Activated T-helper 1 cell treated with Interleukin-2 at 50 U/mL for 16 hours (primary cell): ENCODE measurements around the gene NDRG2.
A peak's percentile ranks its signal among the peaks of the same experiment; 100 is the strongest.
"Not testable (repeated sequence)": the region's sequence is repeated elsewhere in the genome, so short reads cannot be mapped to it uniquely, and the experiment has no call there.

ENCODE experiments used
- DNase-seq: peaks from one replicate; pipeline ENCODE4 v3.0.0-alpha.2; 2020; ENCODE audit warnings: low read depth

Gene NDRG2

DNA sequence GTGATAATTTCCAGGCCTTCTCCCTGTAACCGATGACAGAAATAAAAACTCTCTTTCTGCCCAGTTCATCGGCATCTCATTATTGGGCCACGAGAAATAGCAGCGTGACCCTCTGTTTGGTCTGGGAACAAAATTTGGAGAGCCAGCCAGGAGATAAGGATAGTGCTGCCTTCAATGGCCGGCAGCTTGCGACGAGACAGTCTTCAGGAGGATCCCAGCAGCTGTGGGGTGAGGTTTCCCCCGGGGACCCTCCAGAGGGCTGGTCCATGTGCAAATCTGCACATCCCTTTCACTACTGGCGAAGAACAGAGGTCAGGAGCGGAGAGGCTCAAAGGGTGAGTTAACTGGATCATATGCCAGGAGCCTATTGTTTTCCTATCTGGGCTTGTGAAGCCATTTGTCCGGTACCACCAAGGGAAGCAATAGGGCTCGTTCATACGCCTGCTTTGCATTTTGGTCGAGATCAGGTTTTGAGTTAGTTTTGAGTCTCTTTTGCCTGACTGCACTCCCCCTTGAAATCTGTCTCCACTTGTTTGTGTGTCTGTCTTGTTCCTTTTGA is 21.0 kb downstream of the NDRG2 start:
- no peak for DNase-seq

DNA sequence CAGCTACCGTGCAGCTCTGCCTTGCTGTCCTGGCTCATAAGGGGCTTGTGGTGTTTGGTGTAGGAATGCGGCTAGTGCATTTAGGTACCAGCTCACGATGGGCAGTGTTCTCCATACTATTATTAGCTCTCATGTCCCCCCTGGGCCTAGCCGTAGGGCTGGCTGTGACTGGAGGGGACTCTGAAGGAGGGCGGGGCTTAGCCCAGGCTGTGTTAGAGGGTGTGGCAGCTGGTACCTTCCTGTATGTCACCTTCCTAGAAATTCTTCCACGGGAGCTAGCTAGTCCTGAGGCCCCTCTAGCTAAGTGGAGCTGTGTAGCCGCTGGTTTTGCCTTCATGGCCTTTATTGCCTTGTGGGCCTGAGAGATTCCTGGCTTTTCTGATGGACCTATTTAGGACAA is 23.6 kb downstream of the NDRG2 start:
- DNase-seq, result no peak

DNA sequence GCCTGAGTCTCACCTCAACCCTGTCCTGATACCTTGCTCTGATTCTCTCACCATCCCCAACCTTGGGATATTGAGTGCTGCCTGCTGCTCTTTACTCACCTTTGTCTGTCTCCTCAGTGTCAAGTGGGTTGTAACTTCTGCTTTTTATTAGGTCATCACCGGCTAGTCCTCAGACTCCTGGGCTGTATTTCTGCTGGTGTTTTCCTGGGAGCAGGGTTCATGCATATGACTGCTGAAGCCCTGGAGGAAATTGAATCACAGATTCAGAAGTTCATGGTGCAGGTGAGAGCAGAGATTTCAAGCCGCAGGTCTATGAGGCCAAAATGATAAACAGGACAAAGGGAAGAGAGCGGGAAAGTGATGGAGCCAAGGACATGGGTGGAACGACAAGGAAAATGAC is 25.3 kb downstream of the NDRG2 start:
- DNase-seq, result no peak

DNA sequence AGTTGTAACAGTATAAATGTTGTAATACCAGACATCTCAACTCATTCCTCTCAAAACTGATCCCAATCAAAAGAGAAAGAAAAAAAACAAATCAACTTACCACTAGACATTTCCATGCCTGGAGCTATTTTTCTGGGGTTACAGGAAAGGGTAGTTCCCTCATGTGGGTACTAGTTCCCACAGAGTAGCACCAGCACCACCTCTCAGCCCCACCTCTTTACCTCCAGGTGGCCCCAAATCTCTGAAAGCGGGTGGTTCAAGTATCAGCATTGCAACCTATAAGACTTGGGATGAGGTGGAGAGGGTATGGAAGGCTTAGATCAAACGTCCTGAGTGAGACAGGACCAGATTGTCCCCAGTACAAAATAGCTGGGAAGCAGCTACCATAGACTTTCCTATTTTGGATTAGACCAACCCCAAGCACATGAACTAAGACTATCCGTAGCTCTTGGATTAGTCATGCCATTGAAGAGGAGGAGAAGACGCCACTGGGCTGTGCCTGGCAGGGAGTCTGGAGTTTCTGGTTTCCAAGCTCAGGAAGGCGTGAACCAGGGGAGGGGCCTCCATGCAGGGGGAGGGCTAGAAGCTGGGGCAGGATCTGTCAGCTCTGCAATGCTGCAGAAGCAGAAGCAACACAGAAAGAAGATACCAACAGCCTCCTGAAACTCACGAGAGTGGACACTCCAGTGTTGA is 26.0 kb downstream of the NDRG2 start, which contains the start of gene SLC39A2:
SLC39A2 (plus strand) TSS at position 620 of the 693 bp plus-strand sequence. CDS start 154 bp downstream, outside the sequence.
- DNase-seq, result no peak

DNA sequence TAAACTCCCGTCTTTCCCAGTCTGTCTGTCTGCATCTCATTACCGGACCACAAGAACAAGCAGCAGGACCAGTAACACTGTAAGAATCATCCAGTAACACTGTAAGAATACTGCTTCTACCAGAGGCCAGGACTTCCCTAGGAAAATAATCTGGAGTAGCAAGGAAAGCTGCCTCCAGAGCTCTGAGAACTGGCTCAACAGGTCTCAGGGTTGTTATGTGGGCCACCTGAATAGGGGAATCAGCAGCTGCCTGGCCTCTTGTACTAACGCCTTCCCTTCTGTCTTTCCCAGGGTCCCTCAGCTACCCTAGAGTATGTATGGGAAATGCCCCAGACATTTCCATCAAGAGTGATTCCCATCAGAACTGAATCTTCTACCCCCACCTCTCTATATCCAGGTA is 26.7 kb downstream of the NDRG2 start:
- no peak for DNase-seq

DNA sequence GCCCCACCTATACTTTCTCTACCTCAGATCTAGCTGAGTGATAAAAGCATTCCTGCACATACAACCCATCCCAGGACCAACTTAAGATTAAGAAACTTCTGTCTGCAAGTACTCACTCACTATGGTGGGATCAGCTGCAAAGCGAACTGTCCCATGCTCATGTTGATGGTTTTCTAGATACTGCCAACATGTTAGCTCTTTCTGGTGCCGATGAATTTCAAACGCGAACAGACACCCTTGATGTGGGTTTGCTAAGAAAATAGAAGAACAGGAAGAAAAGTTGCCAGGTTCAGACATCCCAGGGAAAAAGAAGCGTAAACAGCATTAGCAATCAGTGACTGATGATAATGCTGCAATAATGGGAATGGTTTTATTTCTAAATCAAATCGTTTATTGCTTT is 27.3 kb downstream of the NDRG2 start:
- no peak for DNase-seq

DNA sequence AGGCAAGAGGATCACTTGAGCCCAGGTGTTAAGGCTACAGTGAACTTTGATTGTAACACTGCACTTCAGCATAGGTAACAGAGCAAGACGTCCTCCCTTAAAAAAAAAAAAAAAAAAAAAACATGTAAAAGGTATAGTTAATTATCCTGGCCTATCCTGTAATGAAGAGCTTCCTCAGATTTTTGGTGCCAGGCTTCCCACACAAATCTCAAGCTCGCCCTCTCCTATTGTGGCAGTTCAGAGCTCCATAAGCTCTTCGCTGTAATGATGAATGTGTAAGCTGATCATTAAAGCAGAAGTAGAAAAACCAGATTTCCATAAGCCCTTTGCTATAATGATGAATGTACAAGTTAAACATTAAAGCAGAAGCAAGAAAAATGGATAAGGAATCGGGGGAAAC is 27.7 kb downstream of the NDRG2 start:
- no peak for DNase-seq

DNA sequence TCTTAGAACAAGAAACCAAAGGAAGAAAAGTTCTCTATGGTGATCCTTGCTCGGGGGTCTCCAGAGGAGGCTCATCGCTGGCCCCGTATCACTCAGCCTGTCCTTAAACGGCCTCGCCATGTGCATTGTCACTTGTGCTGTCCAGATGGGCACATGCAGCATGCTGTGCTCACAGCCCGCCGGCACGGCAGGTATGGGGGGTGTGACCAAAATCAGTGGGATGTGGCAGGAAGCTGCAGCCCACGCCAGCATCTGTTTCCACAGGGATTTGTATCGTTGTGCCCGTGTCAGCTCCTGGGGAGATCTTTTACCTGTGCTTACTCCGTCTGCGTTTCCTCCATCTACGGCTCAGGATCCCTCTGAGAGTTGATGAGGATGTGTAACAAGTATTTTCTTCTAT is 28.3 kb downstream of the NDRG2 start:
- no peak for DNase-seq

DNA sequence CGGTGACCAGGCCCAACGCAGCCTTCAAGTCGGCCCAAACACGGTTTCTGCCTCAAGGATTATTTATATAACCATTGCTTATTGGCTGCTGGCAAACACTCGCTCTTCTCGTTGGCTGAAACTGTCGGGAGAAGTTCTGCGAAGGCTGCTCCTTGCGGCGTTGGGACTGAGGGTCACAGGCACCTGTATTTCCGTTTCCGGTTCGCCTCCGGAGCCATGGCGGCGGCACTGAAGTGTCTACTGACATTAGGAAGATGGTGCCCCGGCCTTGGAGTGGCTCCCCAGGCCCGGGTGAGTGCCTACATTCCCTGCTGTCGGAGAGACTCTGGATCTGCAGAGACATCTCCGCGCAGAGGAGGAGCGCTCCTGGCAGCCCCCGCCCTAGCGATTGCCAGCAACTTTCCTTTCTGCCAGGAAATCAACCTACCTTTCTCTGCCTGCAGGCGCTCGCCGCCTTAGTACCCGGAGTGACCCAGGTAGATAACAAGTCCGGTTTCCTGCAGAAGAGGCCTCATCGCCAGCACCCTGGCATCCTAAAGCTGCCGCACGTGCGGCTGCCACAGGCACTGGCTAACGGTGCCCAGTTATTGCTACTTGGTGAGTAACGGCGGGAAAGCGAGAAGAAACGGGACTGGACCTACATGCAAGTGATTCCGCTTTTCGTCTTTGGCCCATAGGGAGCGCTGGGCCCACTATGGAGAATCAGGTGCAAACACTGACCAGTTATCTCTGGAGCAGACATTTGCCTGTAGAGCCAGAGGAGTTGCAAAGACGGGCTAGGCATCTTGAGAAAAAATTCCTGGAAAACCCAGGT is 34.9 kb downstream of the NDRG2 start, which contains the start of gene METTL17:
METTL17 (plus strand) TSS at position 194 of the 814 bp plus-strand sequence; CDS start at position 217, 23 bp downstream.
- DNase-seq, result peak; percentile 77

DNA sequence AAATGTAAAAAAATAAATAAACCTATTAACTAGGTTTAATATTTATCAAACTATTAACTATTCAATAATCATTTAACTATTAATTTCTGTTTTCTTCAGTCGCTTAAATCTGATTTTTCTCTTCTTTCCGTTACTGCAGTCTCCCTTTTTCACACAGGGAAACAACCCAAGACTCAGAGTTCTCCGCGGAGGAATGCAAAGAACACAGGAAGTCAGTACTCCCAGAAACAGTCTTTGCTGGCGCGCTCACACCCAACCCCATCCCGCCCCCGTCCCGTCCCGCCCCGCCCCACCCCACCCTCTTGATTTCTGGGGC is 35.4 kb downstream of the NDRG2 start:
- DNase-seq, result no peak

DNA sequence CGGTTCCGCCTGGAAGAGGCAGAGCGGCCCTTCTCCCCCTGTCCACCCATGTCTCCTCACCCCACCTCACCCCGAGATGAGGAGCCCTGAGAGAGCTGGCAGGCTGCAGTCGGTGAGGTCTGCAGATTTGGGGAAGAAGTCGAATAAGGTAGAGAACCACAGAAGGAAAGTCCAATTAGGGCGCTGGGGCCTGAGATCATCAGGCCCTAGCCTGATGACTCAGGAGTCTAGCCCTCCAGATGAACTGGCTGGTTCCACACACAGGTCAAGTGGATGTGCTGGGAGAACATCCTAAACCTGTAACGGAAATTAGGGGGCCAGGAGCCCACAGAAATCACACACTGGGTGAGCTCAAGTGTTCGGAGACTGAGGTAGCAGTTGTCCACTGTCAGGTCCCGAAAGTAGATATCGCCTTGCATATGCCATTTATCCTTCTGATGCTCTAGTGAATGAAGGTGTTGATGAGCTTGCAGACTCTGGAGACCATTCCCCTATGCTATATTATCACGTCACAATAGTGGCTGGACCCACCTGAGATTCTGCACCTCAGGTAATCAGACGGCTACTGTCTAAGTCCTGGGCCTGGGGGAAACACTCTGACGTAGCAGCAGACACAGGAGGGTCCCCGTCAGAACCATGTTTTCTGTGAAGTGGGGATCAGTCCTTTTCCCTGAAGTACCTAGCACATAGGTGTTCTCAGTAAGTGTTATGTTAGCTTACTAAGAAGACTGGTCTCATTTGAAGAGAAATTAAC is 36.0 kb downstream of the NDRG2 start:
- DNase-seq, result no peak

DNA sequence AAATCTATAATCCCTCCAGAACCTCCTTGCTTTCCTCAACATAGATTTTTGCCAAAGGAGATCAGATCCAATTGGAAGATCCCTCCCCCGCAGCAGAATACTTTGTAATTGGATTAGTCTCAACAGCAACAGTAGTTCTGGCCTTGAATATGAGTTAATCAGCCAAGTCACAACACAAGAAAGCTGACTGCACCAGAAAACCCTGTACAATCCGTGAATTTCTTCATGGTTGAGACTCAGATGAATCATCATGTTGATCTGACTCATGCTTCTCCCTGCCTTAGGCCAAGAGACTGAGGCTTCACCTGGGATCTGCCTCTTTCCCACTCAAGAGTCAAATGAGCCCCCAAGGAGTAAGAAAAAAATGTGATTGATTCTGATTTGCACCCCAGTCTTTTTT is 38.0 kb downstream of the NDRG2 start:
- no peak for DNase-seq

DNA sequence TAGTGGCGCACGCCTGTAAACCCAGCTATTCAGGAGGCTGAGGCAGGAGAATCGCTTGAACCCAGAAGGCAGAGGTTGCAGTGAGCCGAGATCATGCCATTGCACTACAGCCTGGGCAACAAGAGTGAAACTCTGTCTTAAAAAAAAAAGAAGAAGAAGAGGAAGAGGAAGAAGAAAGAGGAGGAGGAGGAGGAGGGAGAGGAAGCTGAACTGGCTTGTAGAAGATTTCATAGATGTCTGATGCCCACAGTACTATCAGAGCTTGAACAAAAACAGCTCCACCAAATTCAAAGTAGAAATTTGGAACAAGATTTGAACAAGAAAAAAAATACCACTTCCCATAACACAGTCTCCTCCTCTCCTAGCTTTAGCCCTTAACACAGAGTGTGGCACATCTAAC is 39.2 kb downstream of the NDRG2 start:
- DNase-seq, result not testable (repeated sequence)

DNA sequence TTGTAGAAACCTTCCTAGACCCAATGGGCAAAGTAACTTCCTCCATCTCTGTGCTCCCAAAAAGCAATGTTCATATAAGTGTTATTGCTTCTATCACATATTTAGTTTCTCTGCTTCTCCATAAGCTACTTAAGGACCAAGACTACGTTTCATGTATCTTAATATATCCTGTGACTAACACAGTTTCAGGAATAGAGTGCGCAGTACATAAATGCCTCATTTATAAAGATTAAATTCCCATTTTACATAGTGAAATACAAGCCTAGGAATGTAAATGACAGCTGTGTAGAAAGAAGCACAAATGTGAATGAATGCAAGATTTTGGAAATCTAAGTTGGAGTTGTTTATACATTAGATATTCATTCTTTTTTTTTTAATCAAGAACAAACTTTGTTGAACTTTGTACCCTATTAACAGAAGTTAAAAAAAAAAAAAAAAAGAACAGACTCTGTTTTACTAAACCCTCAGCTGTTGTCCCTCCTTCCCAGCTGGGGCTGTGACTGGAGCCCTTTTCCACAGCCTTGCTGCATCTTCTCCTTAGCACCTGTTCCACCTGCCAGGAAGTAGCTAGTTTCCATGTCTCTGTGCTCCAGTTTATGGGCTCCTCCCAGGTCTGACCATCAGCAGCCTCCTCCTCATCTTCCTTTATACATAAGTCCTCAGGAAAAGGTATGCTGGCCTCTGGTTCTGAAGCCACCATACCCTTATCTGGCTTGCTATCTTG is 42.1 kb downstream of the NDRG2 start:
- DNase-seq, result no peak

DNA sequence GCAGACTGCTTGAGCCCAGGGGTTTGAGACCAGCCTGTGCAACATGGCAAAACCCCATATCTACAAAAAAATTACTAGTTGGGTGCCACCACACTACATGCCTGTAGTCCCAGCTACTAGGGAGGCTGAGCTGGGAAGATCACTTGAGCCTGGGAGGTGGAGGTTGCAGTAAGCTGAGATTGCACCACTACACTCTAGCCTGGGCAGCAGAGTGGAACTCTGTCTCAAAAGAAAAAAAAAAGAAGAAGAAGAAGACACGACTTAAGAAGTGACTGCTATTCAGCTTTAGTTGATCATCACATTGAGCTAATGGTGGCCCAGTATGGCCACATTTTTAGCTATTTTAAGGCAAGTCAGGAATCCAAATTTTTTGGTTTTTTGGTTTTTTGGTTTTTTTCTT is 44.0 kb downstream of the NDRG2 start:
- DNase-seq, result no peak

DNA sequence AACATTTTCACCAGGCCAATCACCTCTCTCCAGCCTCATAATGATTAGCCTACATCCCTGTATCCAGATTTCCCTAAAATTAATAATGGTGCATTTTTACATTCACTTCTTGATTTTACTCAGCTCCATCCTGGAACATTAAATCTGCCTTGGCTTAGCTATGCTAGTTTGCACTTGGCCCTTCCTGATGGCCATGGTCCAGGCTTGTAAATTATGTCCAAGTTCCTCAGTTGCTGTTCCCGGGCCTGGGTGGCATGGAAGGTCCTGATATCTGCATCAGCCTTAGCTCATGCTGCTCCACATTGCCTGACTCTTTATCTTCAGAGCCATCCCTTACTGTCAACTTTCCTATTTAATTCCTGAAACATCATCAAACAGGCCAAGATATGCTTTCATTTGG is 46.2 kb downstream of the NDRG2 start:
- no peak for DNase-seq

DNA sequence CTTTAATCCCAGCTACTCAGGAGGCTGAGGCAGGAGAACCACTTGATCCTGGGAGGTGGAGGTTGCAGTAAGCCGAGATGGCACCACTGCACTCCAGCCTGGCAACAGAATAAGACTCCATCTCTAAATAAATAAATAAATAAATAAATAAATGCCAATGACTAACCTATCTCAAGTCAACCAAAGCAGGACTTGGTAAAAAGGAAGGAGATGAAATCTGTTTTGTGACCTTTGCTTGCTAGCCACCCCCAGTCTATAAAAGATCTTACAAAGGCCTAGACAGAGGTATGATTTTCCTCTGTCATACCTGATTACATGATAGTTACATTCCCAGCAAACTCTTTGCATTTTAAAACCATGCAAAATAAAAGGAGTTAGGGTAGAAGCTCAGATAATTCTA is 48.6 kb downstream of the NDRG2 start:
- DNase-seq, result no peak

DNA sequence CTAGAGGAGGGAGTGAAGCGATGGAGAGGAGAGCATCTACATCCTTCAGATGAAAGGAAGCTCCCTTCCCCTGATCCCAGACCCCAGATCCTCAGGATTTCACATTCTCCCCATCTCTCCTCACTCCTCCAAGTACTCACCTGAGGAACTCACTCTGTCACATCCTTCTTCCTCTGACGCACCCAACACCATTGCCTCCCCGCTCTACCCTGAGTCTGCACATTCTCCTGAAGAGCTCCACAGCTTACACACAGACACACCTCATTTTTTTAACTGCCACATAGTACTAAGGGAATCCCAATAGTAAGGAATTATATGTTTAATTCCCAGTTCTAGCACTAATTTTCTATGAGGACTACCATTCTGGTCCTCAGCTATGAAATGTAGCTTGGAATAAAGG is 51.4 kb downstream of the NDRG2 start:
- DNase-seq, result no peak

DNA sequence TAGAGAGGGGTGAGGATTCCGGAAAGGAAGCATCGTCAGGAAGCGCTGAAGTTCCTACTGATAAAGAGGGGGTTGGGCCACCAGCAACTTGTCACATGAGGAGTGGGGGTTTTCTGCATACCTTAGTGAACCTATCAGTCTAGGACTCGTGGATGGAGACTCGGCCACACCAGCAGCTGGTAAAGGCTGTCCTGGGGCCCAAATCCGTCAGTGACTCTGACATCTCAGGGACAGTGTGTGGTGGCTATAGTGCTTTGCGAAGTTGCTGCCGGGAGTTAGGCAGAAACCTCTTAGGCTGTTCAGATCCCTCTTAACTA is 53.2 kb downstream of the NDRG2 start:
- no peak for DNase-seq

DNA sequence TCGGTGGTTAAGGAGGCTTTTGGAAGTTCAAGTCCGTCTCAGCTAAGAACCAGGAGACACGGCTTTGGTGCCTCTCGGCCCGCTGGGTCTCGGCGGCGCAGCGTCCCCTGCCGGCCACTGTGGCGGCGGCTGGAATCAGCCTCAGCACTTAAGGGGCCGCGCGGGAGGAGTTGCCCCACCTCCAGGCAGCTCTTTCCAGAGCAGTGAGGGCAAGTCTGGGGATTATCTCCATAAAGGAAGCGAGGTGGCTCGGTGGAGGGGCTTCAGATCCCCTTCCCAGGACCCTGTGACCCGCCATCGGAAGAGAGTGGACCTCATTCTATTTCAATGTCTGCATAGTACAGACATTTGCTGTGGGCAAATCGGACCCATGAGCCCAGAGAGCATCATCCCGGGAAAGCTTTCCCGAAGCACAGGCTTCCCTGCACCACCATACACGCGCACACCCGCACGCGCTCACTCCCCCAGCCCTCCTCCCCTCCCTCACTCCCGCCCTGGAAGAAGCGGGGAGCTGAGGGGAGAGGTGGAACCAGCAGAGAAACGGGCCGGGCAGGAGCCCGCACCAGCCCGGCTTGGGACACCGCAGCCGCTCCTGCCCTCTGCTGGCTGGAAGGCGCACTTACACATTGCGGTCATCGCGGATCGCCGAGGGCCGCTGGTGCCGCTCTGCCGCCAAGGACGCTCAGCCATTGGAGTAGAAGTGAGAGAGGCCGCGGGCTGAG is 53.7 kb downstream of the NDRG2 start:
- peak; percentile 63 for DNase-seq

DNA sequence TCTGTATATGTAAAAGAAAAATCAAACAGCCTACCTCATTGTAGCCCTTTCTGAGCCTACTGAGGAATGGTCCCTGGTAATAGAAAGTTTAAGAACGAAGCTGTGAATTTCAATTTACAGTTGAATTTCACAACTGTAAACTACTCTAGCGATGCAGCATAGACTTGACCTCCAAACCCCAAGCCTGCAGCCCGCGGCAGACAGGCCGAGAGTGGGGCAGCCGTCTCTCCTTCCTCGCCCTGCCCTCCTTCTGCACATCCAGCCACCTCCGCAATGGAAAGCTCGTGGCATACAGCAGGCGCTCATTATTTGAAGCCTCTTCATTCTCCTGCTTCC is 54.2 kb downstream of the NDRG2 start:
- DNase-seq, result no peak

DNA sequence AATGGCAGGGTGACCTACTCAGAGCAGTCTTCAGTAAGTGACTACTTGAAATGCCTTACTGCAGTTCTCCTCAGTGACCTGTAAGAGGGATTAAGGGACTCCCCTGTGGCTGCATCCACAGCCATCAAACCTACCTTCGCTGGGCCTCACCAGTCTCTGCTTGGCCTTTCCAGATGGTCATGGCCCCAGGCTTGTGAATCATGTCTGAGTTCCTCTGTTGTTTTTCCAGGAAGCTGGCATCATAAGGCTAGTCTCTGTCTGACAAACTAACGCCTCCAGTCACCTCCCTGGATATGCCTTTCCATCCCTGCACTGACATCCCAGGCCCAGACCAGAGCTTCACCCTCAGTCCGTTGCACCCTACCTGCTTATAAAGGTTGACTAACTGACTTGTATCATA is 55.5 kb downstream of the NDRG2 start:
- DNase-seq, result no peak
